Peyer's patch (tissue), 4 donors: ENCODE measurements around the gene JDP2.
"Not testable (repeated sequence)": the region's sequence is repeated elsewhere in the genome, so short reads cannot be mapped to it uniquely, and the experiment has no call there.

Experiments
- POLR2A ChIP-seq, 2 donors: fragments of 450-650 bp; IDR thresholded peaks; one replicate each; pipeline ENCODE4 v1.5.1; 2017; ENCODE audit warnings: antibody characterized with exemption in 2 of 2, mild to moderate bottlenecking in 2 of 2, moderate library complexity in 2 of 2
- TF ChIP-seq, protein P1 (sequence below), 6 experiments: fragments of 450-650 bp in 4 of 6; fragments of 200-600 bp in 2 of 6; sonication (generic) in 1 of 6; IDR thresholded peaks; one replicate each; pipeline ENCODE4 v1.5.1; 2017 to 2019; ENCODE audit warnings: antibody characterized with exemption in 6 of 6, mild to moderate bottlenecking in 3 of 6, moderate library complexity in 1 of 6

DNA sequence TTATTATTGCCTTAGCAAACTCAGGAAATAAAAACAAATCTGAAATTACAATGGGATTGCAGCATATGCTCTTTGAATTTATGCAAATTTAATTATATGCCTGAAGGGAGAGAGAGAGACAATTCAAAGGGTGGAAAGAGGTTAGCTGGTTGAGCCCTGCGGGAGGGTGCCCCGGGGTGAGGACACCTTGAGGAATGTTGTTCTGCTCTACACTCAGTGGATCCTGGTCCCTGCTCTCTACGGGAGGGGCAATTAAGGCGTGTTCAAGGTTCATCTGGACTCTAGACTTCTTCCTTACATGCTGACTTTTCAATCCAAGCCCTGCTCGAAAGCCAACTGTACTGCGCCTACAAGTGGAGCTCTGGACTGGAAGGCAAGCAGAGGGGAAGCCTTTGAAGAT, 46.3 kb downstream of the JDP2 start:
- TF ChIP-seq POLR2A (IDR thresholded peaks at IDR 0.05): not testable (repeated sequence)
- TF ChIP-seq, protein P1, sequence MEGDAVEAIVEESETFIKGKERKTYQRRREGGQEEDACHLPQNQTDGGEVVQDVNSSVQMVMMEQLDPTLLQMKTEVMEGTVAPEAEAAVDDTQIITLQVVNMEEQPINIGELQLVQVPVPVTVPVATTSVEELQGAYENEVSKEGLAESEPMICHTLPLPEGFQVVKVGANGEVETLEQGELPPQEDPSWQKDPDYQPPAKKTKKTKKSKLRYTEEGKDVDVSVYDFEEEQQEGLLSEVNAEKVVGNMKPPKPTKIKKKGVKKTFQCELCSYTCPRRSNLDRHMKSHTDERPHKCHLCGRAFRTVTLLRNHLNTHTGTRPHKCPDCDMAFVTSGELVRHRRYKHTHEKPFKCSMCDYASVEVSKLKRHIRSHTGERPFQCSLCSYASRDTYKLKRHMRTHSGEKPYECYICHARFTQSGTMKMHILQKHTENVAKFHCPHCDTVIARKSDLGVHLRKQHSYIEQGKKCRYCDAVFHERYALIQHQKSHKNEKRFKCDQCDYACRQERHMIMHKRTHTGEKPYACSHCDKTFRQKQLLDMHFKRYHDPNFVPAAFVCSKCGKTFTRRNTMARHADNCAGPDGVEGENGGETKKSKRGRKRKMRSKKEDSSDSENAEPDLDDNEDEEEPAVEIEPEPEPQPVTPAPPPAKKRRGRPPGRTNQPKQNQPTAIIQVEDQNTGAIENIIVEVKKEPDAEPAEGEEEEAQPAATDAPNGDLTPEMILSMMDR (IDR thresholded peaks at IDR 0.05): not testable (repeated sequence)
